Renal cortex interstitium (tissue), 11 donors: ENCODE results near the gene ZBTB17. TPM values are rescaled to one million over a fixed set of nuclear protein-coding genes. Genes with fewer than 3 reads are reported as not detected.
"Not testable (repeated sequence)": the region's sequence is repeated elsewhere in the genome, so short reads cannot be mapped to it uniquely, and the experiment has no call there.

Source experiments
- DNase-seq, 11 donors: peaks; one replicate each; pipeline ENCODE4 v3.0.0-alpha.2; 2013; ENCODE audit warnings: low read depth in 9 of 11, low spot score in 4 of 11; ENCODE audit errors: extremely low read depth in 1 of 11
- polyA plus RNA-seq, 3 donors: library from polyadenylated mRNA; unstranded; fragments of 120-200 nt; gene quantifications; one replicate each; pipeline ENCODE4 v1.2.1, GENCODE V29; 2013; ENCODE audit not compliant: insufficient read length in 3 of 3

Gene ZBTB17
- polyA plus RNA-seq, 3 donors, result 27.9 to 35.0 (median 30.6) TPM

DNA sequence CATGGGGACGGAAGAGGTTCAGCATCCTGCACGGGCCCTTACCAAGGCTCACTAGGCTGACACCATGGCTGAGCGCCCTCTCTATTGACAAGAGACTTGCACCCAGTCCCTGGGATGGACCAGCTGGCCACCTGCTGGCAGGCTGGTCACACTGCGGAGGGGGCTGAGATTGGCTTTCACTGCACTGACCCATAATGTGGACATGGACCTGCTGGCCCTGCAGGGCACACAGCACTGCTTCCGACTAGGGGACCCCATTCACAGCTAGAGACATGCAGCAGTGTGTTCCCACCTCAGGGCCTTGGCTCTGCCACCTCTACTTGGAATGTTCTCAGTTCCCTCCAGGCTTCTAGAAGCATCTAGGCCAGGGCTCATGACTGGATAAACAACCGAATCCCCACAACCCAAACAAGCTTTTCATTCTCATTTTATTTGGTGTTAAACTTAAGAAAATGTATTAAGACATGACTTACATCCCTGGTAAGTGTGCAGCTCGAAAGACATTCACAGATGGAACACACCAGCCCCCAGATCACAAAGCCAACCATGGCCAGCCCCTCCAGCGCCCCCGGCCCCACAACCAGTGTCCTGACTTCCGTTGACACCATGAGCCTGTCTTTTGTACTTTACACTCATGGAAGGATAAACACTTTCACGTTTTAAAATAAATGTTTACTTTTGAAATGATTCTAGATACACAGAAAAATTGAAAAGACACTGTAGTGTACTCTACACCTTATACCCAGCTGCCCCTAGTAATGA, 18.9 kb upstream of the ZBTB17 start:
- DNase-seq, result no peak

DNA sequence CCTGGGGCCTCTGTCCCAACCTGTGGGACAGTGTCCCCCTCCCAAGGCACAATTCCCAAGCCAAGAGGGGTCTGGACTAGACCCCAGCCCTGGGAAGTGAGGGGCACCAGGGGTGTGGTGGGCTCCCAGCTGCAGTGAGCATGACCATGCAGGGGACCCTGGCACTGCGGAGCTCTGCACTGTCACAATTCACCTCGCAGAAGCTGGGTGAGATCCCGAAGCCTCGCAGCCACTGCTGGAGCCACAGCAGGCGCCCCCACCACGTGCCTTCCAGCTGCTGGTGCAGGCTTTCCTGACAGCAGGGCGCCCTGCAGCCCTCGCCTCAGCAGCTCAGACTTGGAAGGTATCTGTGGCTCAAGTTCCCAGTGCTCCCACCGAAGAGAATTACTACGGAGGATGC, 18.2 kb upstream of the ZBTB17 start:
- DNase-seq, result no peak

DNA sequence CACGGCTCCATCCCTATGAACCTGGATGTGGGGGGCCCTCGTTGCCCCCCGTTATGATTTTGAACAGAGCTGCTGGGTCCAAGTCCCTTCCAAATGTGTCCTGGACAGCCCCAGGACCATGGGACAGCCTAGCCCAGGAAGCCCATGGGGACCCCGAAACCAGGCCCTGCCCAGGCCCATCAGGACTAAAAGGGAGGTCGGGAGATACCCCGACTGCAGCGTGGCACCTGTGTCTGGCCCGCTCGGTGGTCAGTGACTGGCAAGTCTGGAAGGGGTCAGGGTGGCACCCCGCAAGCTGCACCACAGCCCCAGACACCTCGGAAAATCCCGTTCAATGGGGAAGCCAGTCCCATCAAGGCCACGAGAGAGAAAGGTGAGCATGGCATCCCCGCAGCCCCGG, 17.8 kb upstream of the ZBTB17 start:
- no peak for DNase-seq

DNA sequence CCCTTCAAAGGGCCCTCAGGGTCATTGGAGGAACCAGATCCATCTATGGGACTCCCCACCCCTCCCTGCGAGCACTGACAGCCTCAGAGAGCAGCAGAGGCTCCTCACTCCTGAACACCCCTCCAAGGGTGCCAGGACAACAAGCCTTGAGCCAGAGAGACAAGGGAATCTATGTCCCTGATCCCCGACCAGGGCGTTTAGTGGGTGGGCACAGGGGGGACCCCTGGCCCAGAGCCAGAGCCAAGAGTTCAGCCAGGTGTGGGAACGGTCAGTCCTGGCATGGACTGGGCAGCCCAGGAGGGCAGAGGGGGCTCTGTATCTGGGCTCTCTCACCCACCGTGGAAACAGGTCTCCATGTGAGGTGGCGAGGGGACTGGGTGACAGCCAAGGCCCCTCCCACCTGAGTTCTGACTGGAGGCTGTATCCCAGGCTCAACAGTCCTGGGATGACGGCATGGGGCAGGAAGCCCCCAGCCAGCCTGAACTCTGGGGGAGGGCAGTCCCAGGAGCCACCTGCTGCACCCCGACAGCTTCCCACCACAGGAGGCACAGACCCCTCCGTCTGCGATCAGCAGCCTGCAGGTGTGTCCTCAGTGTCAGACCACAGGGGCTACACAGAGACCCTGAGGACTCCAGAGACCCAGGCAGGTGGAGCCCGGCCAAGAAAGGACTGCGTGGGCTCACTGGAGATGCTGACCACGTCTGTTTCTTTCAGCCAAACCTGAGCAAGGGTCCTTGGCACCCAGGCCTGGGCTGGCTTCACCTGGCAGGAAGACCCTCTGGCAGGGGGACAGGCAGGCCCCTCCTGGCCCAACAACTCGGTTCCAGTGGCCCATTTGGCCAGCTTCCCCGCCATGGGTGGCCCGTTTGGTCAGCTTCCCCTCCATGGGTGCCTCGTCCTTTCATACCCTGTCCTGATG, 16.9 kb upstream of the ZBTB17 start:
- no peak for DNase-seq

DNA sequence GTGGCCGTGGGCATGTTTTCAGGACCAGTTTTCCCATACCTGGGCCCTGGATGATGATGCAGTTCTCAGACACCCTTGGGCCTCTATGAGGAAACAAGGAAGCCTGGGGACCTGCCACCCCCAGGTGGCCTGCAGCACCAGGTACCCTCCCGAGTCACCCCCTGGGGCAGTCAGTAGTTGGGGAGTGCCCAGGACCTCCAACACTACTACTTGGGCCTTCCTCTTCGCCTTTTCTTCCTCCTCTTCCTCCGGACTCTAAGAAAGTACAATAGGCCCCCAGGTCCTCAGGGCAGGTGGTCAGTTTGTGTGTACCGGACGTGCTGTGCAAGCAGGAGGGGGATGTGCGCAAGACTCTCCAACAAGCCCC, 16.3 kb upstream of the ZBTB17 start:
- no peak for DNase-seq

DNA sequence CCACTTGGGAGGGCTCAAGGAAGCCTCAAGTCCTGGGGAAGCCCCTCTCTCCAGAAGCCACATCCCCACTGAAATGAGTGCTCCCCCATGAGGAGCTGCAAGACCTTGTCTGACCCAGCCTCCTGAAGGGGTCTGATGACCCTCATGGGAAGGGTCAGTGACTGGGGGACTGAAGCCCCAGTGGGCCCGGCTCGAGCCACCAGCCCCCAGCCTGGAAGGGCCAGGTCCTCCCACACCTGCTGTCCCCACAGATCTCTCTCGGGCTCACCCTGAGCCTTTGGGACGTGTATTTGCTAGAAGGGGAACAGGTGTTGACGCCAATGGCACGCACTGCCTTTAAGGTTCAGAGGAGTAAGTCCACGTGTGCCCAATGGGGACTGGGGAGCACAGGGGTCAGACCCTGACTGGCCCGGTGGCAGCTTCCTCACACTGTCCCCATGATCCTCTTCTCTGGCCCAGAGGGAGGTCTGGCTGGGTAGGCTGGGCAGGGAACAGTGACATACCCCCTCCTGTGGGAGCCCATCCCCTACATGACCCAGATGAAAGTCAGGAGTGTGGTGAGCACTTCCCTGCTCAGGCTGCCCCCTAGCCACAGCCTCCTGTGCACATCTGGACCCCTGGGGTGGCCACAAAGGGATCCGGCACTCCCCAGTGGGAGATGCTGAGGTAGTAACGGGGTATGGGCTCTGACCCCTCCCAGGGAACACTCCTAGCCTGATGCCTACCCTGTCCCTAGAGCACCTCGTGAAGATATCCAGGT, 15.7 kb upstream of the ZBTB17 start:
- DNase-seq, result no peak

DNA sequence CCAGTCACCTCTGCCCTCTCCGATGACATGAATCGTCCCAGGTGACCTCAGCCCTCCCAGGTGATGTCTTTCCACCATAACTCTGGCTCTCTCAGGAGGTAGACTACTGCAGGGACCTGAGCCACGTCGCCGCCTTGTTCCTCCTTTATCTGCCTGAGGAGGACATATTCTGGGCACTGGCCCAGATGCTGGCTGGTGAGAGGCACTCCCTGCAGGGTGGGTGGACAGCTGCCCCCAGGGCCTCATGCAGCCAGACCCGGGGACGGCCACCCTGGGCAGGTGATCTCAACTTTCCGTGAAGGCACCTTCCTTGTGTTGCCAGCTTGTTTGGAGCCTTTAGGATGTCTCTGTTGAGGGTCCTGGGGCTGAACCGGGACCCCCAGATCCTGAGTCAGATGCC, 13.9 kb upstream of the ZBTB17 start:
- DNase-seq, result no peak

DNA sequence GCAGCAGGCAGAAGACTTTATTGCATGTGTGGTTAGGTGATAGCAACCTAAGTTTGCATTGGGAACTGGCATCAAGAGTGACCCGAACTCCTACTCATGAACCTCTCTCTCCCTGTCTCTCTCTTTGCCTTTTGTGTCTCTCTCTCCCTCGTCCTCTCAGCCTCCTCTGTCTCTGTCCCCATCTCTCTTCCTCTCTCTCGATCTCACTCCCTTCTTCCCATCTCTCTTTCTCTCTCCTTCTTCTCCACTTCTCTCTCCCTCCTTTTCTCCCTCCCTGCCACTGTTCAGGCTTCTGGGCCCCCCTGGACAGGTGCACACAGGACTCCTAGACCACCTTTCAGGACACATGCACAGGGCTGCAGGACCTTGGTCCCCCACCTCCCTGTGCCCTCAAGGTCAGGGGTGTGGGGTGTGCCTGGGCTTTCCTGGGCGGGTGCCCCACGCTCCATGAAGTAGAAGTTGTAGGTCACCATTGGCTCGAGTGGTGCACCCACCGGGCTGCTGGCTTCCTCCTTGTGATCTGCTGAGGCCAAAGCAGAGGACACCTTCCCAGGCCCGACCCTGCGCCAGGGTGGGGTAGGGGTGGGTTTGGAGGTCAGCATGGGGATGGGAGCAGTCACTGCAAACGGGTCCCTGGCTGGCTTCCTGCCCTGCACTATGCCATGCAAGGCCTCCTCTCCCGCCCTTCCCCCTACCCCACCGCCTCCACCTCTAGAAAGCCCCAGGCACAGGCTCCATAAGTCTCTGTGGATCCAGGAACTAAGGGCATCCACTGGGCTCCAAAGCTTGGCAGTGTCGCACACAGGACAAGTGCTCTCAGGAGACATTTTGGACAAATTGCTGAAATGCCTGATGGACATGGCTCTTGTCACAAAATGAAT, 13.2 kb upstream of the ZBTB17 start:
- no peak for DNase-seq

DNA sequence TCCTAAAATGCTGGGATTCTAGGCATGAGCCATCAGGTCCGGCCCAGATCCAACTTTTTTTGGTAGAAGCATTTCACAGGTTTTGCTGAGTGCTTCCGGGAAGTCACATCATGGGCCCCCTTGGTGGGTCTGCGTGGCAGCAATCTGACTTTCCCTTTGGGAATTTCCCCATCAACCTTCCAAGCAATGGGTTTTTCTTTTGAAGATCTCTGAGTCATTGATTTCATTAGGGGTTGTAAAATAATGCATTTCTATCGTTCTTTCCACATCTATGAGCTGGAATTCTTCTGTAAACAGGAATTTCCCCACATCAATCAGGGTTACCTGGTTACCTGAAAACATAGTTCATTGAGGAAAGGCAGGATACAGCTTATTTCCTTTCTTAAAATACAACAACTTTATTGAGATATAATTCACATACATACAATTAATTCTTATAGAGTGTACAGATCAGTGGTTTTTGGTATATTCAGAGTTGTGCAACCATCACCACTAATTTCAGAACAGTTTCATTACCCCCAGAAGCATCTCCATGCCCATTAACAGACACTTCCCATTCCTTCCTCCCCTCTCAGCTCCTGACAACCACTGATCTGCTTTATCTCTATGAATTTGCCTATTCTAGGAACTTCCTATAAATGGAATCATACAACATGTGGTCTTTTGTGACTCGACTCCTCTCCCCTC, 9.9 kb upstream of the ZBTB17 start:
- DNase-seq, result no peak

DNA sequence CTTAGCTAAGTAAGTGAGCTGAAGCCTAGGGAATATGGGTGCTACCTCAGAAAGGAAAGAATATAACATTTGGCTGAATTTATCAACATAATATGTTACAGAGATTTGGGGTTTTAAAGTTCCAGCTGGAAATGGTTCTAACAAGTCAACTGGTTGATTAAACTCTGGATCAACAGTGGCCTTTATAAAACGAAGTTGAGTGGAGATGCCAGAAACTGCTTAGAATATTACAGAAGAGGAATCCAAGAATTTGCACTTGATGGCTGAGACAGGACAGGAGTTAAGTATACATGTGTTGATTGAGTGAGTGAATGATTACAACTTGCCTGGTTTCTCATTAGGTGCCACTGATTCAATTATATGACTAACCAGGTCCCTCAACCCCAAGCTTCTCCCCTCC, 7.4 kb upstream of the ZBTB17 start:
- DNase-seq, result no peak

DNA sequence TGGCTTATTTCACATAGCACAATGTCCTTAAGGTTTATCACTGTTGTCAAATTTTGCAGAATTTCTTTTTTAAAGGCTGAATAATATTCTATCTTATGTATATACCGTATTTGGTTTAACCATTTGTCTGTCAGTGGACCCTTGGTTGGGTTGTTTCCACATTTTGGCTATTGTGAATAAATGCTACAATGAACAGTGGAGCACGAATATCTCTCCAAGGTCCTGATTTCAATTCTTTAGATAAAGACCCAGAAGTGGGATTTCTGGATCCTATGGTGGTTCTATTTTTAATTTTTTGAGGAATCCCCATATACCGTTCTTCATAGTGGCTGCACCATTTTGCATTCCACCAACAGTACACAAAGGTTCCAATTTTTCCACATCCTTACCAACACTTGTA, 5.8 kb upstream of the ZBTB17 start:
- DNase-seq, result no peak

DNA sequence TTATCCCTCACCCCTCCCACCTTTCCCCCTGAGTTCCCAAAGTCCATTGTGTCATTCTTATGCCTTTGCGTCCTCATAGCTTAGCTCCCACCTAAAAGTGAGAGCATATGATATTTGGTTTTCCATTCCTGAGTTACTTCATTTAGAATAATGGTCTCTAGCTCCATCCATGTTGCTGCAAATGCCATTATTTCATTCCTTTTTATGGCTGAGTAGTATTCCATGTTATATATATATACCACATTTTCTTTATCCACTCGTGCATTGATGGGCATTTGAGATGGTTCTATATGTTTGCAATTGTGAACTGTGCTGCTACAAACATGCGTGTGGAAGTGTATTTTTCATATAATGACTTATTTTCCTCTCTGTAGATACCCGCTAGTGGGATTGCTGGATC, 2.0 kb upstream of the ZBTB17 start:
- DNase-seq, result not testable (repeated sequence)

DNA sequence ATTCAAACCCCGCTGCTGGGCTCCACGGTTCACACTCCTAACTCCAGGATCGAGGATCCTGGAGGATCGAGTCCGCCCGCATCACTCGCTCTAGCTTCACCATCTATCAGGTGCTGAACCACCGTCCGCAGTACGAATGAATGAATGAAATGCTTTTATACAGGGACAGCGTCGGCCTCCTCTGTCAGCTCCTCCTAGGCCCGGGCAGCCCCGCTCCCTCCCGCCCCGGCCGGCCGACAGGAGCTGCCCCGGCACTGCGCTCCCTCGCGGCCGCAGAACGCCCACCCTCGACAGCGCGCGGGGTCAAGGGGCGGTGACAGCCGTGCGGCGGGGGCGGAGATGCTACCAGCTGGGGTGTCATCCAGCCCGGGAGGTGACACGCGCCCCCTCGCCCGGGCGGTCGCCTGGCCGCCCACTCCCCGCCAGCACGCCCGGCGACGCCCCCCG, 520 bp downstream of the ZBTB17 start:
- peak in 3 of 11 donors; percentile 12 to 34 (median 19) for DNase-seq

DNA sequence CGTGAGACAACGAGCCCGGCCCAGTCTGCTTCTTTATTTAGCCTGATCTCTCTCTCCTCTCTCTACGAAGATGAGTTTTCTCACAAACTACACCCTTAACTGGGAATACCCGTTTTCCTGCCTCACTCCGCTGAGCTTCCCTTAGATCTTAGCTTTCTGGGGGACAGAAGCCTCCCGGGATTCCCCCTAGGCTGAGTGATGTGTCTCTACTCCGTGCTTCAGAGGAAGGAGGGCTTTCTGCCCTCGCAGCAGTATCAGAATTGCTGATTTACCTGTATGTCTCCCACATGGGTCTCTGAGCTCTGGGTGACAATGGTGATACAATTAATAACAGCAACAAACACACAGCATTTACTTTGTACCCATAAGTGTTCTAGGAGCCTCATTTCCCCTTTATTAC, 1.0 kb downstream of the ZBTB17 start:
- DNase-seq, result no peak

DNA sequence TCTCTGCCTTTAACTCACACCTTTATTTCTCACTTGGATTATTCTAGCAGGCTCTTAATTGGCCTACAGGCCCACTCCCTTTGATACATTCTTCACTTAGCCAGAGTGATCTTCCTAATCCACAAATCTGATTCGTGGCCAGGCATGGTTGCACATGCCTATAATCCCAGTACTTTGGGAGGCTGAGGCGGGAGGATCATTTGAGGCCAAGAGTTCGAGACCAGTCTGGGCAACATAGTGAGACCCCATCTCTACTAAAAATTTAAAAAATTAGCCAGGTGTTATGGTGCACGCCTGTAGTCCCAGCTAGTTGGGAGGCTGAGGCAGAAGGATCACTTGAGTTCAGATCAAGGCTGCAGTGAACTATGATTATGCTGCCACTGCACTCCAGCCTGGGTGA, 2.1 kb downstream of the ZBTB17 start:
- DNase-seq, result no peak

DNA sequence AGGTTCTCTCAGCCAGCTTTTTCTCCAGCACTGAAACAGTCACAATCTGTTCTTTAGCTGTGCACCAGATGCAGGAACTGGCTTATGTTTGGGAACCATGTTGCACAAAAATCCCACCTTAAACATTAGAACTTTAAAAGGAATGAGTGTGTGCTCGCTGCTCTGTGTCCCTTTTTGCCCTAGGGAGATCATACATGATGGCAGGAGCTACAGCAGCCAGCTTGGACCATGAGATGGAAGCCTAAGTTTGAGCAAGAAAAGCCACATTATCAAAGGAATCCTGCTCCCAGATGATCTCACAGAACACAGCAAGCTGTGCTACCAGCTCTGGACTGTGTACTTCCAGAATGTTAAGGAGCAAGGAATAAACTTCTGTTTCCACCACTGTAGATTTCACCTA, 3.5 kb downstream of the ZBTB17 start:
- no peak for DNase-seq

DNA sequence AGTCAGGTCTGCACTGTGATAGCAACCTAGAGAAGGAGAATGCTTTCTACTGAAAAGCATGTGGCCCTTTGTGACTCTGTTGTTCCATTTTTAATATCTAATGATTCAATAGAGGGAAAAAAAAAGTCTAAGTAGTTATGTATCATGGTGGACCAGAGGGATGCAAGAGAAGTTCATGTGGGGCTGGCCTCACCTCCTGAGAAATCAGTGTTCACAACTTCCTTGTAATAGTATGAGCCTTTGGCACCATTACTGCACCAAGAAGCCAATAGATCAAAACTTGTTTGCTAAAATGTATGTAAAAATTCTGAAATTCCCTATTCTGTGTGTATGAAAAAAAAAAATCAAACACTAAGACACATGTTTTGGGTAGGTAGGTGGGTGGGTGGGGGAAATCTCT, 5.0 kb downstream of the ZBTB17 start:
- no peak for DNase-seq

DNA sequence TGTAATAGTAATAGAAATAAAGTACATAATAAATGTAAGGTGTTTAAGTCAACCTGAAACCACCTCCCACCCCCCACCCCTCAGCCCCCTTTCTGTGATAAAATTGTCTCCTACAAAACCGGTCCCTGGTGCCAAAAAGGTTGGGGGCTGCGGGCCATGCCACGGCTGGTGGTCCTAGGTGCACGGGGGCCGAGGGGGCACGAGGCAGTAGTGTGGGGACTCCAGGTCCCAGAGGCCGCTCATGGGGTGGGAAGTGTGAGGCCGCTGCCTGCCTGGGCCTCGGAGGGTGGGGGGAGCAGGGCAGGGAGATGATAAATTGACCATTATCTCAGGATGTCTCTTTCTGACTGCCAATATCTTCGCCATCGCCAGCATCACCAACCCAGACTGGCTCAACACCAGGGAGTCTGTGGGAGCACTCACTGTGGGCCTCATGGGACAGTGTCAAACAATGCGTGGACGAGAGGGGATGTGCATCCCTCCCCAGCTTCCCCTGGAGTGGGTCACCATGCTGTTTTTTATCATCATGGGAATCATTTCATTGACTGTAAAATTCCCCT, 6.5 kb downstream of the ZBTB17 start:
- no peak for DNase-seq
